OCI-LY7 (cell line): ENCODE data around the gene RBFOX1. TPM values are rescaled to one million over a fixed set of nuclear protein-coding genes. Genes with fewer than 3 reads are reported as not detected.

ENCODE experiments used
- BruUV-seq: library from RNA; stranded (reverse); fragments of 400-500 nt; replicated peaks from 2 replicates; lab custom pipeline; 2021; lab: Mats Ljungman, UMichigan
- CTCF ChIA-PET: fragments of 300-600 bp; sonication (Branson Sonifier 250); formaldehyde crosslinking; loops from one replicate; lab custom pipeline; 2022; ENCODE audit warnings: antibody characterized with exemption; ENCODE audit not compliant: unreplicated experiment; lab: Charles Lee
- POLR2A ChIA-PET: fragments of 300-600 bp; sonication (Branson Sonifier 250); formaldehyde crosslinking; loops from one replicate; lab custom pipeline; 2022; ENCODE audit warnings: antibody characterized with exemption; lab: Charles Lee
- DNase-seq: peaks from one replicate; pipeline ENCODE4 v3.0.0-alpha.2; 2015; ENCODE audit warnings: low spot score
- H2AFZ ChIP-seq: fragments of 200-600 bp; sonication (generic), shearing (Covaris generic); 2 replicates; pipeline ENCODE4 v1.6.1; 2014; ENCODE audit warnings: mild to moderate bottlenecking, antibody characterized with exemption, low read length, moderate library complexity
- H3K27ac ChIP-seq: fragments of 200-600 bp; sonication (generic); 2 replicates; pipeline ENCODE4 v1.5.1; 2014; ENCODE audit warnings: mixed run types, low read depth, mild to moderate bottlenecking, moderate library complexity, low read length, inconsistent platforms; ENCODE audit not compliant: poor library complexity, severe bottlenecking
- H3K36me3 ChIP-seq: fragments of 200-600 bp; sonication (generic); 2 replicates; pipeline ENCODE4 v1.6.1; 2014; ENCODE audit warnings: mild to moderate bottlenecking, antibody characterized with exemption, low read length, moderate library complexity, mixed read lengths; ENCODE audit not compliant: insufficient read depth
- H3K4me1 ChIP-seq: fragments of 200-600 bp; sonication (generic); 2 replicates; pipeline ENCODE4 v1.5.1; 2014; ENCODE audit warnings: mild to moderate bottlenecking, low read length; ENCODE audit not compliant: insufficient read depth, poor library complexity, severe bottlenecking
- H3K4me2 ChIP-seq: fragments of 200-600 bp; sonication (generic); 2 replicates; pipeline ENCODE4 v1.6.1; 2014; ENCODE audit warnings: mild to moderate bottlenecking, low read length
- H3K4me3 ChIP-seq: fragments of 200-600 bp; sonication (generic); 2 replicates; pipeline ENCODE4 v1.5.1; 2014; ENCODE audit warnings: mild to moderate bottlenecking, low read depth, low read length; ENCODE audit not compliant: poor library complexity, severe bottlenecking
- H3K79me2 ChIP-seq: fragments of 200-600 bp; sonication (generic); 2 replicates; pipeline ENCODE4 v1.6.1; 2016; ENCODE audit warnings: low read depth, mild to moderate bottlenecking, low read length, moderate library complexity, mixed read lengths; ENCODE audit not compliant: insufficient read depth
- H3K9me2 ChIP-seq: fragments of 200-600 bp; sonication (generic); 2 replicates; pipeline ENCODE4 v1.6.1; 2016; ENCODE audit warnings: mild to moderate bottlenecking, low read length, mixed read lengths; ENCODE audit not compliant: insufficient read depth
- H3K9me3 ChIP-seq: fragments of 200-600 bp; sonication (generic); 2 replicates; pipeline ENCODE4 v1.6.1; 2014; ENCODE audit warnings: mild to moderate bottlenecking, mixed run types, low read length, mixed read lengths
- H4K20me1 ChIP-seq: fragments of 200-600 bp; sonication (generic); 2 replicates; pipeline ENCODE4 v1.6.1; 2014; ENCODE audit warnings: mild to moderate bottlenecking, antibody characterized with exemption, low read length, moderate library complexity, mixed read lengths; ENCODE audit not compliant: insufficient read depth
- CTCF ChIP-seq: fragments of 200-600 bp; sonication (generic); conservative IDR thresholded peaks from 2 replicates; pipeline ENCODE4 v1.5.1; 2014; ENCODE audit warnings: mild to moderate bottlenecking, antibody characterized with exemption, low read length, moderate library complexity, mixed read lengths
- EZH2phosphoT487 ChIP-seq: fragments of 200-600 bp; sonication (generic); IDR thresholded peaks from 2 replicates; pipeline ENCODE4 v1.6.1; 2018; ENCODE audit warnings: low read depth, borderline replicate concordance, mild to moderate bottlenecking, mixed run types, antibody characterized with exemption, low read length, moderate library complexity, mixed read lengths
- intact Hi-C: fragments of 100-400 bp; cut with micrococcal nuclease; formaldehyde crosslinking; loops from one replicate; pipeline ENCODE4 v1.10.0; 2022; ENCODE audit not compliant: unreplicated experiment
- total RNA-seq, 2 experiments: library from RNA; depleted of rRNA in 1 of 2; stranded (reverse); fragments of >200 nt in 1 of 2; shearing (Covaris generic) in 1 of 2; gene quantifications; 2 replicates each; pipeline ENCODE4 v1.2.3, GENCODE V29; 2014 to 2022

The RBFOX1 gene
- total RNA-seq, 2 experiments from 2014 or later = not detected

- Histone ChIP-seq H3K4me3 (no peak overlapping the region), H3K27ac (no peak overlapping the region), H3K79me2 (no peaks in the 10 kb centered on the region), H3K4me2 (no peak overlapping the region), H3K9me3 (no peaks in the 10 kb centered on the region), H3K36me3 (no peaks in the 10 kb centered on the region), H3K9me2 (no peaks in the 10 kb centered on the region), H4K20me1 (no peaks in the 10 kb centered on the region), H2AFZ (no peak overlapping the region), H3K4me1 (no peaks in the 10 kb centered on the region)
- POLR2A ChIA-PET = interaction anchor here (0.6 kb wide), 1 partner anchor 101 kb away, joined by 5 read pairs; no protein-coding TSS in a partner anchor
- CTCF ChIA-PET = no interaction called here
- DNase-seq = no peak
- TF ChIP-seq CTCF (no peak), EZH2phosphoT487 (no peak)
- no TSS peak for BruUV-seq
- intact Hi-C loops = no loop called here
Observed at GRCh38 chr16:7548796-7549318, 216.2 kb downstream of the RBFOX1 start.

- no peak for TF ChIP-seq EZH2phosphoT487
- no peak for TF ChIP-seq CTCF
- H3K79me2 ChIP-seq = no peaks in the 10 kb centered on the region
- ChIA-PET CTCF (no interaction called here), POLR2A (no interaction called here)
- no peak for DNase-seq
- H3K9me2 ChIP-seq = no peaks in the 10 kb centered on the region
- no peaks in the 10 kb centered on the region for H3K4me1 ChIP-seq
- no peaks in the 10 kb centered on the region for H3K9me3 ChIP-seq
- H3K36me3 ChIP-seq = no peaks in the 10 kb centered on the region
- BruUV-seq = no TSS peak
- no peak overlapping the region for H3K27ac ChIP-seq
- H3K4me2 ChIP-seq = no peak overlapping the region
- no peak overlapping the region for H2AFZ ChIP-seq
- intact Hi-C loops = no loop called here
- no peaks in the 10 kb centered on the region for H4K20me1 ChIP-seq
- H3K4me3 ChIP-seq = no peak overlapping the region
Observed at GRCh38 chr16:7550096-7550495, 217.5 kb downstream of the RBFOX1 start.

GRCh38 chr16:7555459-7555858 is 222.8 kb downstream of the RBFOX1 start:
- Histone ChIP-seq H3K9me3 (no peaks in the 10 kb centered on the region), H3K4me1 (no peaks in the 10 kb centered on the region), H3K9me2 (no peaks in the 10 kb centered on the region), H3K4me2 (no peak overlapping the region), H3K27ac (no peak overlapping the region), H3K4me3 (no peak overlapping the region), H2AFZ (no peak overlapping the region), H3K36me3 (no peaks in the 10 kb centered on the region), H3K79me2 (no peaks in the 10 kb centered on the region), H4K20me1 (no peaks in the 10 kb centered on the region)
- DNase-seq = no peak
- POLR2A ChIA-PET = no interaction called here
- CTCF ChIA-PET = no interaction called here
- TF ChIP-seq EZH2phosphoT487 (no peak), CTCF (no peak)
- intact Hi-C loops = no loop called here
- no TSS peak for BruUV-seq
